ENCODE data around the gene BCL2A1.
"Not testable (repeated sequence)": the region's sequence is repeated elsewhere in the genome, so short reads cannot be mapped to it uniquely, and the experiment has no call there.

Gene BCL2A1

DNA sequence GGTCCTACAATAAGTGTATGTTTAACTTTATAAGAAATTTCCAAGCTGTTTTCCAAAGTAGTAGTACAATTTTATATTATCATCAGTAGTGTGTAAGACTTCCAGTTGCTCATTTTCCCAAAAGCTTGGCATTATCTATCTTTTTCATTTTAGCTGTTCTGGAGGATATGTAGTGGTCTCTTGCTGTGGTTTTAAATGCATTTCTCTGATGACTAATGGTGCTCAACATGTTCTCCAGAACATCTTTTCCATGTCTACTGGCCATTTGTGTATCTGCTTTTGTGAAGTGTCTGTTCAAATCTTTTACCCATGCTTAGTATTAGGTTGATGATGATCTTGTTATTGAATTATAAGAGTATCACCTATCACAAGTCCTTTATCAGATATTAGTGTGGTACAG is 13.3 kb downstream of the BCL2A1 start:
- no peak for DNase-seq (ENCODE audit: low read depth)

DNA sequence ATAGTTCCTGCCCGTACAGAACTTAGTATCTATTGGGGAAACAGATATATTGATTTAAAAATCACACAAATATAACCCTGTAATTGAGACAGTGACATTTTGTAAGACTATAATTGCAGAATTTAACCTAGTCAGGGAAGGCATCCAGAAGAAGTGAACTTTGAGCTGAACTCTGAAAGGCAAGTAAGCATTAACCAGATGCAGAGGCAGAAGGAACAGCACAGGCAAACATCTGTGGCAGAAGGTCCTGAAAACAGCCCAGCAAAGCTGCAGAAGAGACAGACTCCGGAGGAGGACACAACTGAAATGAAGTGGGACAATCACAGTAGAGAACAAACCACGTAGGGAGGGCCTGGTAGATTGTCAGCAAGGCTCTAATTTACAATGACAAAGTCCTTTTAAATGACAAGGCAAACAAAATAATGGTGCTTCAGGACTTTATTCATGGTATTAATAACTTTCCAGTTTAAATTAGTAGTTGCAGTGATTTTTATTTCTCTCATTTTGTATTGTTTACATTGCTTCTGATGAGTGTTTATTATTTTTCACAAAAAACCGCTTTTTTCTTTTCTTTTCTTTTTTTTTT is 14.5 kb downstream of the BCL2A1 start:
- DNase-seq (ENCODE audit: low read depth) = no peak

DNA sequence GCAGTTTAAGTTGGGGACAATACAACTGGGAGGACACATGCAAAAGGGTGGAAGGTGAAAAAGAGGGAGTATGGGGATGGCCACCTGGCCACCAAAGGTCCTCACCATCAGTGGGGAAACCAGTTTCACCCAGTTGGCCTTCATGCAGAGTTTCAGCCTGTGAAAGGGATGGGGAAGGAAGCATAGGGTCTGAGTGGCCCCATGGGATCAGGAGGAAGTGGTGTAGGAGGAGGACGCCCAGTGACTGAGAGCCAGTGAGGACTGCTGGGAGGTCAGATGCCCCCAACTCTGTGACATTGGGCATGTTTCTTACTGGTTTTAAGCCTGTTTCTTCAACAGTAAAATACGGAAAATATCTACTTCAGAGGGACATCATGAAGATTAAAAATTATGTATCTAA is 16.3 kb downstream of the BCL2A1 start:
- no peak for DNase-seq (ENCODE audit: low read depth)

DNA sequence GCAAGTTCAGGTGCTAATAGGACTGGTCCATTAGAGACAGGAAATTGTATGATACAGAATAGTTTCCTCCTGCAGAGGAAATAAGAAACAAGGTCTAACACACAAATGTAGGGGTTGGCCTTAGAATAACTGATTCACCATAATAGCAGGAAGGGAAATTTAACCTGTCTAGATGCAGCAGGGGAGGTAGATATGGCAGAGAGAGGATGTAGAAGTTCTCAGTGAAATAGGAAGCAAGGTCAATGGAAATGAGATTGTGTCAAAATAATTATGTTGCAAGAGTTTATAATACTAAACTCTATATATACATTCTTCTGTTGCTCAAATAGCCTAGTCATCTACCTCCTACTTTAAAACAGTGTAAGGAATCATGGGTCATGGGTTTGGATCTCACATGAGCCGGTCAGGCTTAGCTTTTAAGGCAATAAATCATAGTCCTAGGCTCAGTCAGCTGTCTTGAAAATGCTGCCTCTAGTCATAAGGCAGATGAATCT is 17.0 kb downstream of the BCL2A1 start:
- DNase-seq (ENCODE audit: low read depth) = no peak

DNA sequence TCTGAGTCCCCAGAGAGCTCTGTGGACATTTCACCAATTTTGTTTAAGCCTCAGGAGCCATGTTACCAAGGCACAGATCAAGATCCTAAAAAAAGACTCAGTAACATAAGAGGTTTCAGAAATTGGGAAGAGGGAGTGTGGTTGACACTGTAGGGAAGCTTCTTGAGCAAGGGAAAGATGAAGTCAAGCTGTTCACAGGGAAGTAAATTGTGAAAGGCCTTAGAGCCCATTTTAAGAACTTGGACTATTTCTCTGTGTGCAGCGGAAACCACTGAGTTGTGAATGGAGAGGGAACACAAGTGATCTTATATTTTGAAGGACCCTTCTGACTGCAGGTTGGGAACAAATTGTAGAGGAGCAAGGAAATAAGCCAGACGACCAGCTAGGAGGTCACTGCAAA is 18.7 kb downstream of the BCL2A1 start:
- no peak for DNase-seq (ENCODE audit: low read depth)

DNA sequence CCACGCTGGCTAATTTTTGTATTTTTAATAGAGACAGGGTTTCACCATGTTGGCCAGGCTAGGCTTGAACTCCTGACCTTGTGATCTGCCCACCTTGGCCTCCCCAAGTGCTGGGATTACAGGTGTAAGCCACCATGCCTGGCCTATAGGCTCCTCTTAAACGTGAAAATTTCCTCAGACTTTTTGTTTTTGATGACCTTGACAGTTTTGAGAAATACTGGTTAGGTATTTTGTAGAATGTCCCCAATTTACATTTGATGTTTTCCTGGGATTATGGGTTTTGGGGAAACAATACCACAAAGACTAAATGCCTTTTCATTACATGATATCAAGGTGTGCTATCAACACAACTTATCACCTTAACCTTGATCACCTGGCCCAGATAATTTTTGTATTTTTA is 20.7 kb downstream of the BCL2A1 start:
- DNase-seq (ENCODE audit: low read depth) = no peak

DNA sequence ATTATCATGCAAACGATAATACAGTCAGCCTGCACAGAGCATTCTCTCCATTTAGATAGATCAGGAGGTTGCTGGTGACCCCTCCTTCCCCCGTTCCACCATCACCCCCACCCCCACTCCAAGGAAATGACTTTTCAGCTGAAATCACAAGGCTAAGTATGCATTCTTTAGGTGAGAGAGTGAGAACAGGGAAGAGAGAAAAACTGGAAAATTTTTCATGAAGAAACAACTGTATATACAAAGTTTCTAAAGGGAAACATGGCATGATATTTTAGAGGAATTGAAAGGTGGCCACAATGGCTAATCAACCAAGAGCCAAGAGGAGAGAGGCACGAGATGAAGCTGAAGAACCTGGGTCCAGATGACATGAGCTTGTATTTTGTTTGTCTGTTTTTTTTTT is 22.2 kb downstream of the BCL2A1 start:
- no peak for DNase-seq (ENCODE audit: low read depth)

DNA sequence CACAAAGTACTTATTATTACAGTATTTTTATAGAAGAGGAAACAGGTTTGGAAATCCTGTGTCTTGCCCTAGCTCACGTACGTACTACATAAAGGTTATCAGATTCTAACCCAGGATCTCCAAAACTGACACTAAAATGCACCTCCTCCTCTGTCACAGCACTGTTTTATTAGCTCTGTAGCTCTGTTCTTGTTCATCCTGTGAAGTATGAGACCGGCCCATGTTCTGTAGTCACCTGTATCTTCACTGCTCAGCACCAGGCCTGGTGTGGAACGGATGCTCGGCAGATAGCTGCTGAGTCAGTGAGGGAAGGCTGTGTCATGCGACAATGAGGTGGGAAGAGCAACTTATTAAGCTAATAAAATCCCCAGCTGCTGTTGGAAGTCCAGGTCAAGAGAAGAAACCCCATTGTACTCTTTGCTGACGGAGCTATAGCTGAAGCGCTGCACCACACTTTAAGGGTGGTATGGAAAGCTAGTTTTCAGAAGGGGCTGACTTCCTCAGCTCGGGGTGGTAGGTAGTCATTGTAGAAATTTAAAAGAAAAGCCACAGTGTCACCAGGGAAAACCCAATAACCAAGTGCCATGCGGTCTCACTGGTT is 22.8 kb downstream of the BCL2A1 start:
- DNase-seq (ENCODE audit: low read depth) = no peak

DNA sequence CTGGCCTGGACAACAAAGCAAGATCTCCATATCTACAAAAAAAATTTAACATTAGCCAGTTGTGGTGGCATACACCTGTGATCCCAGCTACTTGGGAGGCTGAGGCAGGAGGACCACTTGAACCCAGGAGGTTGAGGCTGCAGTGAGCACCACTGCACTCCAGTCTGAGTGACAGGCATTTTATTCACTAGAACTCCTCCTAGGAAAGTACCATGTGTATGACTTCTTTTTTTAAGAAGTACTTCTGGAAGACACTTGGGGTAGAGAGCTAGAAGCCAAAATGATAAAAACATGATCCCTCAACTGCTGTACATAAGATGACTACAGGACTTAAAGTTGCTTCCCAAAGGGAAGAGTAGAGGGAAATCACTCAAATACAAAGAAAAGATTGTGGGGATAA is 24.0 kb downstream of the BCL2A1 start:
- DNase-seq (ENCODE audit: low read depth) = no peak

DNA sequence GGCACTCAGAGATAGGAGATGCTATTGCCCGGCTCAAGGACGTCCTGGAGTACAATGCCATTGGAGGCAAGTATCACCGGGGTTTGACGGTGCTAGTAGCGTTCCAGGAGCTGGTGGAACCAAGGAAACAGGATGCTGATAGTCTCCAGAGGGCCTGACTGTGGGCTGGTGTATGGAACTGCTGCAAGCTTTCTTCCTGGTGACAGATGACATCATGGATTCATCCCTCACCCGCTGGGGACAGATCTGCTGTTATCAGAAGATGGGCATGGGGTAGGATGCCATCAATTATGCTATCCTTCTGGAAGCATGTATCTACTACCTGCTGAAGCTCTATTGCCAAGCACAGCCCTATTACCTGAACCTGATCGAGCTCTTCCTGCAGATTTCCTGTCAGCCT is 26.4 kb downstream of the BCL2A1 start:
- DNase-seq (ENCODE audit: low read depth) = no peak

DNA sequence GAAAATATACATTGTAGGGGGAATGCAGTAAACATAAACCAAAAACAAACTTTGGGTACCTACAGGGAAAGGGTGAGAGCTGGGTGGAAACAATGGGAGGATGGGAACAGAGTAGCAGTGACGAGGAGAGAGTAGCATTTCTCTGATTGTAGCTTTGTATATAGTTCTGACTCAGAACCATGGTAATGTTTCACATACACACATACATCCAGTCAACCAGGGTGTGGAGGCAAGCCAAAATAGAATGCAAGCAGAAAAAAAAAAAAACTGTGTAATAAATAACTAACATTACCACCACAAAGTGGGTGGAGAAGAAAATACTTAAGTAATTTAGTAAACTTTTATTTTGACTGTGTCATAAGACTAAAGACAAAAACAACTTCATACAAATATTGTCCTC is 27.2 kb downstream of the BCL2A1 start:
- DNase-seq (ENCODE audit: low read depth) = no peak

DNA sequence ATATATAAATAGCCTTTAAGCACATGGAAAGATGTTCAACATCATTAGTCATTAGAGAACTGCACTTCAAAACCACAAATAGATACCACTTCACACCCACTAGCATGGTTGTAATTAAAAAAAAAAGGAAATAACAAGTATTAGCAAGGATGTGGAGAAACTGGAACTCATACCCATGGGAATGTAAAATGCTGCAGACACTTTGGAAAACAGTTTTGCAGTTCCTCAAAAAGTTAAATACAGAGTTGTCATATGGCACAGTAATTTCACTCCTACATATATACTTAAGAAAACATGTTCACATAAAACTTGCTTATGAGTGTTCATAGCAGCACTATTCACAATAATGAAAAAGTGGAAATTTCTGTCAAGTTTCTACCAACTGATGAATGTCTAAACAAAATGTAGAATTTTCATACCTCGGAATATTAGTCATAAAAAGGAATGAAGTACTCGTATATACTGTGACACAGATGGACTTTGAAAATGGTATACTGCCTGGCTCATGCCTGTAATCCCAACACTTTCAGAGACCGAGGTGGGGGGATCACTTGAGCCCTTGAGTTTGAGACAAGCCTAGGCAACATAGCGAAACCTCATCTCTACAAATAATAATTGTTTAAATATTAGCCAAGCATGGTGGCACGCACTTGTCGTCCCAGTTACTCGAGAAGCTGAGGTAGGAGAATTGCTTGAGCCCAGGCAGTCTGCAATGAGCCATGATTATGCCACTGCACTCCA is 28.1 kb downstream of the BCL2A1 start:
- DNase-seq (ENCODE audit: low read depth) = no peak

DNA sequence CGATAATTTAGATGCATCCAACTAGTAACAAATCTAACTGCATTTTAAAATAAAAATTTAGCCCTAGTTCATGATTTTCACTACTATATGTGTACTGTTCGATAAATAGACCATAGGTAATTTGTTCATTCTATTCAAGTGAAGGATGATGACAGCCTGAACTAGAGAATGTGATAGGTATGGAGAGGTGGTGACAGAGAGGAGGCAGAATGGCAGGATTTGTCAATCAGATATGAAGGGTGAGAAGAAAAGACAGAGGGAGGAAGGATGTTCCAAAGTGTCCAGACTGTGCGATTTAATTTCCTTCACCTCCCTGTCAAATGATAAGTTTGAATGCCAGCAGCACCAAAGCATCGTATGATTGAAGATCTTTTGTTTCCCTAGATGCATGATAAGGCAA is 31.6 kb downstream of the BCL2A1 start:
- no peak for DNase-seq (ENCODE audit: low read depth)

DNA sequence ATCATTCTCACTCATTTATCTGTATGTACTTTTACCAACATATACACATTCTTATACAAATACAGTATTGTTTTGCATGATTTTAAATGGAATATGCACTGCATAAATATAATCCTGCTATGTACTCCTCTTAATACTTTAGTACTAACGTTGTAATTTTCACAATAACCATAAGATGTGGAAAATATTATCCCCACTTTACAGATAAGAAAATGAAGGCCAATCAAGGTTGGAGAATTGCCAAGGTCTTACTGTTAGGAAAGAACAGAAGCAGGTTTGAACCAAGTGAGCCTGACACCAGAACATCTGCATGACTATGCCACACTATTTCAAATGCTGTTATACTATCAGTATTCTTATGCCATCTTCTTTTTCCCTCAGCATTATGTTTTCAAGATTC is 32.9 kb downstream of the BCL2A1 start:
- DNase-seq (ENCODE audit: low read depth) = no peak

DNA sequence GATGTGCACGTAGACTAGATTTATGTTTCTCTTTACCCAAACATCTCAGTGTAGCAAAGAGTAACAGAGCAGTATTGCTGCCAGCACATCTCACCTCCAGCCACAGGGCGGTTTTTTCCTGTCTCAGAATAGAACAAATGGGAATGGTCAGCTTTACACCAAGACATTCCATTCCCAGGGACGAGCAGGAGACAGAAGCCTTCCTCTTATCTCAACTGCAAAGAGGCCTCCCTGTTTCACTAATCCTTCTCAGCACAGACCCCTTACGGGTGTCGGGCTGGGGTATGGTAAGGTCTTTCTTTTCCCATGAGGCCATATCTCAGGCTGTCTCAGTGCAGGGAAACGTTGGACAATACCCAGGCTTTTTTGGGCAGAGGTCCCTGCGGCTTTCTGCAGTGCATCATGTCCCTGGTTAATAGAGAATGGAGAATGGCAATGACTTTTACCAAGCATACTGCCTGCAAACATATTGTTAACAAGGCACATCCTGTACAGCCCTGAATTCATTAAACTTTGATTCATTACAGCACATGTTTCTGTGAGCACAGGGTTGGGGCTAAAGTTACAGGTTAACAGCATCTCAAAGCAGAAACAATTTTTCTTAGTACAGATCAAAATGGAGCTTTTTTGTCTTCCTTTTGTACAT is 35.3 kb downstream of the BCL2A1 start:
- DNase-seq (ENCODE audit: low read depth) = not testable (repeated sequence)

DNA sequence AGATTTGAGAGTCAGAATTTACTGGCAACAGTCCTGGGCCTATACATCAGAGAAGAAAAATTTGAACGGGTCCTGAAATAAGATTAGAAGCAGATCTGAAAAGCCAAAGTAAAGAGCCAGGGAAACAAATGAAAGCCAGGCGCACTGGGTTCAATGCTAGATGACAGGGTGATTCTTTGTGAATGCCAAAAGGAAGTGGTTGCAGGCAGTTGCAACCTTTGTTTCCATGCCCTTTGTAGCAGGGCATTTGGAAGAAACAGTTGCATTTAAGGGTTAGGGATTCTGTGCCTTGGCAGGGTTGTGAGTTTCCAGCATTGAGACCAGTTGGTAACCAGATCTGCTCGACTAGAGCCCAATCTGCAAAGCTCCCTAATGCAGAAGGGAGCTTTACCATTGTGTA is 37.8 kb downstream of the BCL2A1 start:
- no peak for DNase-seq (ENCODE audit: low read depth)

DNA sequence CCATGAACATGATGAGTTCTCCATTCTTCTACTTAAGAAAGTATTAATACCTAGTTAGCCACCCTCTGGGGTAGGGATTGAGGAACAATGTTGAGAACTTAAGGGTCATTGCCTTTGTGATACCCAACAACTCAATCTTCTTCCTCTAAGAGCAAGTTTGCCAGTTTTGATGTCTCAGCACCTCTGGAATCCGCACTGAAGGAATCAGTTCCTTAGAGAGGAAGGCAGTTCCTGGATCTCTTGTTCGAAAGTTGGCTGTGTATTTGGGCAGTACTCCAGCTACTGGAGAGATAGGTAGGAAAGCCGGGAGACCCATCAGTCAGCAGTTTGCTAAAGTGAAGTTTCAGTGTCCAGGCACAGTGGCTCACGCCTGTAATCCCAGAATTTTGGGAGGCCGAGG is 38.5 kb downstream of the BCL2A1 start:
- DNase-seq (ENCODE audit: low read depth) = no peak

DNA sequence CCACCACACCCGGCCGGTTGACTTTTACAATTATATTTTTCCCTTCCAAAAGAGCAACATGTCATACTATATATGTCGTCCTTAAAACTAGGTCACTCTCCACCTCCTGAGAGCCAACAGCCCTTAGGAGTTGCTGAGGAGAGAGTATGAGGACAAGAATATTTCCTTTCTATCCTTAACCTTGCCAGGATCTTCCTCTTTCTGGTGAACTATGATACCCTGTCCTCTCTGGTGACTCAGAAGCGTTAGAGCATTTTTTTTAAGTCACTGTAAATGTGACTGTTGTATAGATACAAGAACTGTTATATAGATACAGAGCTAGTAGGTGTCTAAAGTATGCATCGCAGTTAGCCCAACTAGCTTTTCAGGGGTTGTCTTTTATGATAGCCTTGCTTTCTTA is 40.5 kb downstream of the BCL2A1 start:
- no peak for DNase-seq (ENCODE audit: low read depth)

DNA sequence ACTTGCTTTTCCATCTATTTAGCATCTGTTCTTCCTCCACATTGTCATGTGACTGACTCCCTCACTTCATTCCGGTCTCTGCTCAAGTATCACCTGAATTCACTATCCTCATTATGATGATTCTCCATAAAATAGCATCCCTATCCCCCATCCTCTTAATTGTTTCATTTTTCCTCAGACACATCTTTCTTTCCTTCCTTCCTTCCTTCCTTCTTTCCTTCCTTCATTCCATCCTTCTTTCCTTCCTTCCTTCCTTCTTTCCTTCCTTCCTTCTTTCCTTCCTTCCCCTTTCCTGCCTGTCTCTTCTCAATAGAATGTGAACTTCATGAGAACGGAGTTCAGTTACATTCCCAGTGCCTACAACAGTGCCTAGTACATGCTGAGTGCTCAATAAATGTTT is 41.6 kb downstream of the BCL2A1 start:
- DNase-seq (ENCODE audit: low read depth) = no peak

DNA sequence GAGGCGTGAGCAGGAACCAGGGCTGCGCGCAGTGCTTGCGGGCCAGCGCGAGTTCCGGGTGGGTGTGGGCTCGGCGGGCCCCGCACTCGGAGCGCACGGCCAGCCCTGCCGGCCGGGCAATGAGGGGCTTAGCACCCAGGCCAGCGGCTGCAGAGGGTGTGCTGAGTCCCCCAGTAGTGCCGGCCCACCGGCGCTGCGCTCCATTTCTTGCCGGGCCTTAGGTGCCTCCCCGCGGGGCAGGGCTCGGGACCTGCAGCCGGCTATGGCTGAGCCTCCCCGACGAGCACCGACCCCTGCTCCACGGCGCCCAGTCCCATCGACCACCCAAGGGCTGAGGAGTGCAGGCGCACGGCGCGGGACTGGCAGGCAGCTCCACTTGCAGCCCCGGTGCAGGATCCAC is 44.9 kb downstream of the BCL2A1 start:
- not testable (repeated sequence) for DNase-seq (ENCODE audit: low read depth)

DNA sequence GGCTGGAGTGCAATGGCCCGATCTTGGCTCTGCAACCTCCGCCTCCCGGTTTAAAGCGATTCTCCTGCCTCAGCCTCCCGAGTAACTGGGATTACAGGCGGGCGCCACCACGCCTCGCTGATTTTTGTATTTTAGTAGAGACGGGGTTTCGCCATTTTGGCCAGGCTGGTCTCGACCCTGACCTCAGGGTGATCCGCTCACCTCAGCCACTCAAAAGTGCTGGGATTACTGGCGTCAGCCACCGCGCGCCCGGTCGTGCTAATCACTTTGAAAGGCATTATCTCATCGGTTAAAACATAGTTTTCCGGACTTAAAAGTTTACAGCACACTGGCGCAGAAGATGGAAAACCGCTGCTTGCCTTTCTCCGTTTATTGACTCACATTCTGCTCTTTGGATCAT is 46.6 kb downstream of the BCL2A1 start:
- DNase-seq (ENCODE audit: low read depth) = no peak

DNA sequence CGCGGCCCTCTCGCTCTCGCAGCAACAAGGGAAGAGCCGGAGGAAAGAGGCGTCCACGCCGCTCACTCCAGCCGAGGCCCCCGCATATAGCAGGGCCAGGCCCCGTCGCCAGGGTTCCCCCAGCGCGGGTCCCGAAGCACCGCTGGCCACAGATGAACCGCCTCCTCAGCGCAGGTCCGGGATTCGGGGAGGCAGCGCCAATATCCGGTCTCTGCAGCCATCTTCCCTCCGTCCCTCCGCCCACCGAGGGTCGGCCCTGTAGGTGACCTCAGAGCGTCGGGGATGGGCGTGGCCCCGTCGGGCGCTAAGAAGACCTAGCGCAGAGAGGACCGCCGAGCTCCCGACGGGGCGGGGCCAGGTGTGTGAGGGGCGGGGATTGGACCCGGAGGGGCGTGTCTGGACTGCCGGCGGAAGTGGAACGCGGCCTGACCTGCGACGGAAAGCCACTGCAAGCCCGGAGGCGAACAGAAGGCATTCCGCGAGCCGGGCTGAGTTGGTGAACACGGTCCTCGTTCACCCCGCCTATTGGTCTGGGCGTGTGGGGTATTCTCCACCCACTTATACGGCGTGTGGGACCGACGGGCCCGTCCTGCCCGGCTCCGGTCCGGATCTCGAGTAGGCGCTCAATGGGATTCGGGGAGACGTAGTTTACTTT is 47.4 kb downstream of the BCL2A1 start:
- DNase-seq (ENCODE audit: low read depth) = peak; percentile 98

DNA sequence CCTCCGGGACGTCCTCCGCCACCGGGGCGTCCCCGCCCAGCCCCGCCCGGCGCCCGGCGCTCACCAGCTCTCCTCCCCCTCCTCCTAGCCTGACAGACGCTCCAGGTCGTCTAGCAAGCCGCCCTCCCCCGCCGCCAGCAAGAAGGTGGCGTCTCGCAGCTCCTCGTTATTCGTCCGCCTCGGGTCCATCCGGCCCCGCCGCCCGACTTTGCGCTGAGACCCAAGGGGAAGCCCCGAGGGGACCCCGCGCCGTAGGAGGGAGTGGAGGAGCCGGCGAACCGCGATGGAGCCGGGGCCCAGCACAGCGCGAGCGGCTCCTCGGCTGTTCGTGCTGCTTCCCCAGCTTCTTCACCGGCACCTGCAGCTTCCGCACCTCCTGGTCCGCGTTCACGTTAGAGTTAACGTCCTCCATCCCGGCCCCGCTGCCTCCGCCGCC is 47.9 kb downstream of the BCL2A1 start:
- DNase-seq (ENCODE audit: low read depth) = peak; percentile 45
